ENCODE data around the gene GPR132.

DNA sequence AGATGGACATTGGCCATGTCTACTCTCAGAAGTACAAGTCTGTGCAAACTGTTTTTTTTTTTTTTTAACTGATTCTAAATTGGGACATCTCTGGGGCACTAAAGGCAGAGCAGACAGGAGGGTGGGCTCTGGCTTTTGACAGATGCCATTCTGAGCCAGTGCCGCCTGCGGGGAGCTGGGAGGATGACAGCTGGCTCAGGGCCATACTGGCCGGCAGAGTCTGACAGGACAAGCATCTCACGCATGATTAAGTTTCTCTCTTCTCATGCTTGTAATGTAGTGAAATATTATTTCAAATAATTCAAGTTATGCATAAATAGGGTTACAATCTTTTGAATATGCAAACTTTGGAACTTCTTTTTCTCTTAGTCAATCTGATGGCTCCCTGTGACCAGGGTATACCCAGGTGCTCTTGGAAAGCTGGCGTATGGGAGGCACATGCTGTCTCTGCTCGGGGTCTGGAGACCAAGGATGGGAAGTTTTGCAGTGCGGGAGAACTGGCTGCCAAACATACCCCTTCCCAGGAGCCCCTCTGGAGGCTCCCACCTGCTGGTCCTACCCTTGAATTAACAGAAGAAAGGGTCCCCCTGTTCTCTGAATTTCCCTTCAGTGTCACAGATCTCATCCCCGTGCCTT is 52.0 kb downstream of the GPR132 start:
- TF ChIP-seq, protein P1, sequence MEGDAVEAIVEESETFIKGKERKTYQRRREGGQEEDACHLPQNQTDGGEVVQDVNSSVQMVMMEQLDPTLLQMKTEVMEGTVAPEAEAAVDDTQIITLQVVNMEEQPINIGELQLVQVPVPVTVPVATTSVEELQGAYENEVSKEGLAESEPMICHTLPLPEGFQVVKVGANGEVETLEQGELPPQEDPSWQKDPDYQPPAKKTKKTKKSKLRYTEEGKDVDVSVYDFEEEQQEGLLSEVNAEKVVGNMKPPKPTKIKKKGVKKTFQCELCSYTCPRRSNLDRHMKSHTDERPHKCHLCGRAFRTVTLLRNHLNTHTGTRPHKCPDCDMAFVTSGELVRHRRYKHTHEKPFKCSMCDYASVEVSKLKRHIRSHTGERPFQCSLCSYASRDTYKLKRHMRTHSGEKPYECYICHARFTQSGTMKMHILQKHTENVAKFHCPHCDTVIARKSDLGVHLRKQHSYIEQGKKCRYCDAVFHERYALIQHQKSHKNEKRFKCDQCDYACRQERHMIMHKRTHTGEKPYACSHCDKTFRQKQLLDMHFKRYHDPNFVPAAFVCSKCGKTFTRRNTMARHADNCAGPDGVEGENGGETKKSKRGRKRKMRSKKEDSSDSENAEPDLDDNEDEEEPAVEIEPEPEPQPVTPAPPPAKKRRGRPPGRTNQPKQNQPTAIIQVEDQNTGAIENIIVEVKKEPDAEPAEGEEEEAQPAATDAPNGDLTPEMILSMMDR (IDR thresholded peaks at IDR 0.05; ENCODE audit: insufficient read depth, low read depth, low read length) = no peak
- TF ChIP-seq EZH2 (IDR thresholded peaks at IDR 0.05; ENCODE audit: insufficient read depth, low read length) = no peak
